Measurements from ENCODE around the gene GKN2. TPM values are rescaled to one million over a fixed set of nuclear protein-coding genes. Genes with fewer than 3 reads are reported as not detected.

The GKN2 gene
- total RNA-seq, 3 donors from 2014 or later: not detected

DNA sequence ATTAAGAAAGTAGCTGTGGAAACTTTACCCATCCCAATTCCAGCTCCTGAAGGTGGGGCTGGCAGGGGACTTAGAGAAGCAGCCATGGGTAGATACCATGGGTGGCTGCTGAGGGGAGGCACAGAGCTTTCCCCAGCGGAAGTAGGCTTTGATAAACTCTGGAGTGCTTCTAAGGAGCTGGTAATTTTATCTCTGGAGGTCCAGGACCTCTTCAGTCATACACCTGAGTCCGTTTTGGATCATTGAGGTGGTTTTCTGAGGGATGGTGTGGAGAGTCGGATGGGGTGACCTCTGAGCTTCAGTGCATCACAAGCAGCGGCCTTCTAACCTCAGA, 44.8 kb downstream of the GKN2 start:
- no peaks in the 10 kb centered on the region for H3K36me3 ChIP-seq (ENCODE audit: low read depth)
- H3K4me3 ChIP-seq: no peak overlapping the region
- intact Hi-C loops (cut with DNase I, micrococcal nuclease): loop anchor here in 1 of 2 donors (2.0 kb wide), 1 partner anchor 155 kb away; no protein-coding TSS in a partner anchor
- DNase-seq (no peak), ATAC-seq (no peak)
- H3K4me1 ChIP-seq (ENCODE audit: low read depth): peaks cover 8% of the 10 kb centered on the region
- no peaks in the 10 kb centered on the region for H3K9me3 ChIP-seq
- no peak for TF ChIP-seq CTCF (IDR thresholded peaks at IDR 0.05)

DNA sequence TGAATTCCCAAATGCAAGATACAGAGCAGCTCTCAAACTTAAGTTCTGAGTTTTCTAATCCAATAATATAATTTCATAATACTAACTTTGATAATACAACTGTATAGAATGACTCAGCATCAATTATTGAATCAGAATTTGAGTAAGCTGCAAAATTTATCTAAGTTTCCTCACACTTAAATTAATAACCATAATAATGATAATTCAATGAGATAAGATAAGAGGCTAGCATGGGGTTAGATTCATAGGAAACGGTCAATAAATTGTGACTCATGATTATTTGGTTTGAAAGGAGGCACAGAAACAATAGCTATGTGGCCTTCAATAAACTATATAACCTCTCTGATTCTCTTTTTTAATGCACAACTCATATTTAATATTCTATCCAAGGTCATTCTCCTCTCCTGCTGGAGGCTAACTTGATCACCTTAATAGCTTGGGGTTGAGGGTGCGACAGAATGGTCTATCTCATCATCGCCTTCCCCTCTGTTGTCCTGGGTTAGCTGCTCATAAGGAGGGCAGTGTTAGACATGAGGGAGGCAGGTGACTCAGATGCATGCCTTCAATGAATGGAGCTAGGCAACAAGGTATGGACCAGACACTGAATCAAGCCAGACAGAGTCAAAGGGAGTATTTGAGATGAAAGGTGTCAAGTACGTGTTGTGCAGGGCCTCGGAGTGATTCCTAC, 45.3 kb downstream of the GKN2 start:
- ATAC-seq: no peak
- no peaks in the 10 kb centered on the region for H3K9me3 ChIP-seq
- H3K4me1 ChIP-seq (ENCODE audit: low read depth): peaks cover 8% of the 10 kb centered on the region
- no peak overlapping the region for H3K4me3 ChIP-seq
- intact Hi-C loops (cut with DNase I, micrococcal nuclease): no loop called here
- H3K36me3 ChIP-seq (ENCODE audit: low read depth): no peaks in the 10 kb centered on the region
- no peak for TF ChIP-seq CTCF (IDR thresholded peaks at IDR 0.05)
- DNase-seq: no peak

DNA sequence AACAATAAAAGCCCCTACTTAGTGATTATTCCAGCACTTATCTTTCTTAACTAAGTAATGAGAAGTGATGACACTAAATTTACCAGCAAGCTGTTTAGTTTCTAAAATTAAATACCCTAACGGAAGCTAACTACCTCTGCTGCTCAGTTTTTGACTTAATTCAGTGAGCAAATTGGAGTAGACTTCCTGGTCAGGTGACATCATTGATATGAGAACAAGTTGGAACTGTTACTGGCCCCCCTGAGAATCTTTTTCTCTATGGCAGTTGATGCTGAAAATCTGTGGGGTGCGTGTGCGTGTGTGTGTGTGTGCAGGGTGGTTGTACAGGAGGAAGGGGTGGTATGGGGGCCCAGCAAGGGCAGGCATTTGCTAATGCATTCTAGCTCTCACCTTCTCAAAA, 46.0 kb downstream of the GKN2 start:
- Histone ChIP-seq H3K4me1 (ENCODE audit: low read depth) (peaks cover 8% of the 10 kb centered on the region), H3K4me3 (no peak overlapping the region), H3K9me3 (no peaks in the 10 kb centered on the region), H3K36me3 (ENCODE audit: low read depth) (no peaks in the 10 kb centered on the region)
- no peak for TF ChIP-seq CTCF (IDR thresholded peaks at IDR 0.05)
- ATAC-seq: no peak
- intact Hi-C loops (cut with DNase I, micrococcal nuclease): no loop called here
- DNase-seq: no peak

- ATAC-seq (no peak), DNase-seq (no peak)
- Histone ChIP-seq H3K9me3 (no peaks in the 10 kb centered on the region), H3K36me3 (ENCODE audit: low read depth) (no peaks in the 10 kb centered on the region), H3K4me1 (ENCODE audit: low read depth) (peaks cover 8% of the 10 kb centered on the region), H3K4me3 (no peak overlapping the region)
- intact Hi-C loops (cut with DNase I, micrococcal nuclease): no loop called here
- no peak for TF ChIP-seq CTCF (IDR thresholded peaks at IDR 0.05)
Measured at GRCh38 chr2:68905116-68905515, 47.6 kb downstream of the GKN2 start.

- no peak for DNase-seq
- Histone ChIP-seq H3K4me3 (no peak overlapping the region), H3K9me3 (no peaks in the 10 kb centered on the region), H3K36me3 (ENCODE audit: low read depth) (no peaks in the 10 kb centered on the region), H3K4me1 (ENCODE audit: low read depth) (no peaks in the 10 kb centered on the region)
- TF ChIP-seq CTCF (IDR thresholded peaks at IDR 0.05): no peak
- intact Hi-C loops (cut with DNase I, micrococcal nuclease): no loop called here
- no peak for ATAC-seq
Measured at GRCh38 chr2:68901561-68901960, 51.1 kb downstream of the GKN2 start.

DNA sequence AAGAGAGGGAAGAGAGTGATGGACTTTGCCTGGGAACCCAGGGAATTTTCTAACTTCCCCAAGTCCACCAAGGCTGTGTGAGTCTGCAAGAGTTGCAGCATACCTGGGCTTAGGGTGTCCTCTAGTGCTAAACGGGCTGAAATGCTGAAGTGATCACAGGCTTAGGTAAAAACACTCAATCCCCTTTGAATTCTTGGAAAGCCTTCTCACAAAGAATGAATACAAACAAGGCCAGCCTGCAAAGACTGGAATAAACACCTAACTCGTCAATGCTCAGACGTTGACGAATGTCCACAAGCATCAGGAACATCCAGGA, 51.5 kb downstream of the GKN2 start:
- Histone ChIP-seq H3K9me3 (no peaks in the 10 kb centered on the region), H3K36me3 (ENCODE audit: low read depth) (no peaks in the 10 kb centered on the region), H3K4me3 (no peak overlapping the region), H3K4me1 (ENCODE audit: low read depth) (no peaks in the 10 kb centered on the region)
- TF ChIP-seq CTCF (IDR thresholded peaks at IDR 0.05): no peak
- DNase-seq (no peak), ATAC-seq (no peak)
- intact Hi-C loops (cut with DNase I, micrococcal nuclease): no loop called here

Data from mucosa of descending colon (tissue), 3 donors.